Karpas-422 (cell line): ENCODE results near the gene ELL. TPM values are rescaled to one million over a fixed set of nuclear protein-coding genes. Genes with fewer than 3 reads are reported as not detected.

Source experiments
- DNase-seq: peaks from one replicate; pipeline ENCODE4 v3.0.0-alpha.2; 2015
- H2AFZ ChIP-seq: fragments of 200-600 bp; sonication (generic); 2 replicates; pipeline ENCODE4 v1.6.1; 2014; ENCODE audit warnings: antibody characterized with exemption, low read length, mixed read lengths
- H3K27ac ChIP-seq: fragments of 200-600 bp; sonication (generic); 2 replicates; pipeline ENCODE4 v1.5.1; 2014; ENCODE audit warnings: mild to moderate bottlenecking, low read length, moderate library complexity
- H3K27me3 ChIP-seq: fragments of 200-600 bp; sonication (generic); 2 replicates; pipeline ENCODE4 v1.6.1; 2014; ENCODE audit warnings: low read length, mixed read lengths
- H3K36me3 ChIP-seq: fragments of 200-600 bp; sonication (generic); 2 replicates; pipeline ENCODE4 v1.6.1; 2014; ENCODE audit warnings: low read length, mixed read lengths; ENCODE audit not compliant: insufficient read depth
- H3K4me1 ChIP-seq: fragments of 200-600 bp; sonication (generic); 2 replicates; pipeline ENCODE4 v1.6.1; 2014; ENCODE audit warnings: mild to moderate bottlenecking, low read length, mixed read lengths
- H3K4me2 ChIP-seq: fragments of 200-600 bp; sonication (generic); 2 replicates; pipeline ENCODE4 v1.6.1; 2014; ENCODE audit warnings: low read length, low read depth, mild to moderate bottlenecking; ENCODE audit not compliant: poor library complexity, severe bottlenecking
- H3K4me3 ChIP-seq: fragments of 200-600 bp; sonication (generic); 2 replicates; pipeline ENCODE4 v1.5.1; 2014; ENCODE audit warnings: mild to moderate bottlenecking, antibody characterized with exemption, low read length, mixed read lengths
- H3K79me2 ChIP-seq: fragments of 200-600 bp; sonication (generic); 2 replicates; pipeline ENCODE4 v1.6.1; 2014; ENCODE audit warnings: mild to moderate bottlenecking, low read length, mixed read lengths
- H3K9ac ChIP-seq: fragments of 200-600 bp; sonication (generic); 2 replicates; pipeline ENCODE4 v1.6.0; 2014; ENCODE audit warnings: low read length
- H3K9me2 ChIP-seq: fragments of 200-600 bp; sonication (generic), shearing (Covaris generic); replicated peaks from 2 replicates; pipeline ENCODE4 v1.6.0; 2014; ENCODE audit warnings: mild to moderate bottlenecking, low read length, moderate library complexity; ENCODE audit not compliant: insufficient read depth
- H3K9me3 ChIP-seq: fragments of 300-700, 200-600 bp; sonication (generic); 2 replicates; pipeline ENCODE4 v1.6.1; 2014; ENCODE audit warnings: low read length, mixed read lengths
- H4K20me1 ChIP-seq: fragments of 200-600 bp; sonication (generic); 2 replicates; pipeline ENCODE4 v1.6.1; 2014; ENCODE audit warnings: mild to moderate bottlenecking, antibody characterized with exemption, low read length, low read depth; ENCODE audit not compliant: insufficient read depth
- total RNA-seq: library from RNA; depleted of rRNA; stranded (reverse); fragments of >200 nt; shearing (Covaris generic); gene quantifications from 2 replicates; pipeline ENCODE4 v1.2.3, GENCODE V29; 2014; ENCODE audit warnings: low replicate concordance; rRNA removed

The ELL gene
- total RNA-seq = 10.9 and 14.8 TPM in 2 replicates

DNA sequence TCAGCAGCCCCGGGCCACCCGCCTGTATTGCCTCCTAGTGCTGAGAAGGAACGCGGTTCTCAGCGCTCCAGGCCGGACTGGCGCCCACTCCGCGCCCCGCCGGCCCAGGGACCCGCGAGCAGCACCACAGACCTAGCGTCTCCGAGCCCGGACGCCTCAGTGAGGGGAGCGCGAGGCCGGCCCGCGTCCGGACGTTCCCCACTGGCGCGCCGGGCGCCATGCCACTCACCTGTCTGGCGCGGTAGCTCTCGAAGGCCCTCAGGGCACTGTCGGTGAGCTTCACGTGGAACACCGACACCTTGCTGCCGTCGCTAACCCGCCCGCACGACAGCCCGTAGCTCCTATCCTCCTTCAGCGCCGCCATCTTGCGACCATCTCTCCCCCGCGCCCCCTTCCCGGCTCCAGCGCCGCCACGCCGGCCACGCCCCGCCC is at the start of gene ELL:
ELL (minus strand) TSS at position 379 of the 432 bp plus-strand sequence; CDS start at position 364, 15 bp downstream.
- H3K9me3 ChIP-seq = no peaks in the 10 kb centered on the region
- H3K4me3 ChIP-seq = peak within 1 kb of the TSS; percentile 83
- H3K36me3 ChIP-seq = no peaks in the 10 kb centered on the region
- peaks cover 14% of the 10 kb centered on the region for H3K4me1 ChIP-seq
- peaks cover 51% of the 10 kb centered on the region for H3K79me2 ChIP-seq
- H3K4me2 ChIP-seq = peak within 1 kb of the TSS; percentile 83
- no peak for DNase-seq
- H4K20me1 ChIP-seq = peaks cover 12% of the 10 kb centered on the region
- H3K9ac ChIP-seq = peak within 1 kb of the TSS; percentile 92
- no peak within 1 kb of the TSS; the same call in 1 of the 2 replicates for H2AFZ ChIP-seq
- no peaks in the 10 kb centered on the region for H3K27me3 ChIP-seq
- H3K27ac ChIP-seq = peak within 1 kb of the TSS; percentile 68
- H3K9me2 ChIP-seq = no peaks in the 10 kb centered on the region

DNA sequence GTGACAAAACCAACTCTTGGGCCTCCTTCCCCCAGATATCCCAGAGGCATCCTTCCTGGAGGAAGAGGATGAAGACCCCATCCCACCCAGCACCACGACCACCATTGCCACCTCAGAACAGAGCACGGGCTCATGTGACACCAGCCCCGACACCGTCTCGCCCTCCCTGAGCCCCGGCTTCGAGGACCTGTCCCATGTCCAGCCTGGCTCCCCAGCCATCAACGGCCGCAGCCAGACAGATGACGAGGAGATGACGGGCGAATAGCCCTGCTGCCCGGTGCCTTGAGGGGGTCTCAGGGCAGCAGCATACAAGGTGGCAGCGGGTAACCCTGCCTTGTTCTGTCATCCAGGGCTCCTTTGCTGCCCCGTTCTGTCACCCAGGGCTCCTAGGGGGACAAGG is 46.5 kb upstream of the ELL start:
- H3K4me2 ChIP-seq = no peak overlapping the region
- H3K27me3 ChIP-seq = no peaks in the 10 kb centered on the region
- peaks cover 17% of the 10 kb centered on the region for H3K4me1 ChIP-seq
- no peaks in the 10 kb centered on the region for H3K9me2 ChIP-seq
- DNase-seq = no peak
- H3K27ac ChIP-seq = no peak overlapping the region
- H4K20me1 ChIP-seq = peaks cover 16% of the 10 kb centered on the region
- H3K9ac ChIP-seq = no peak overlapping the region
- no peaks in the 10 kb centered on the region for H3K9me3 ChIP-seq
- H3K36me3 ChIP-seq = peaks cover 27% of the 10 kb centered on the region
- H2AFZ ChIP-seq = no peak overlapping the region
- H3K79me2 ChIP-seq = peaks cover 16% of the 10 kb centered on the region
- no peak overlapping the region for H3K4me3 ChIP-seq

DNA sequence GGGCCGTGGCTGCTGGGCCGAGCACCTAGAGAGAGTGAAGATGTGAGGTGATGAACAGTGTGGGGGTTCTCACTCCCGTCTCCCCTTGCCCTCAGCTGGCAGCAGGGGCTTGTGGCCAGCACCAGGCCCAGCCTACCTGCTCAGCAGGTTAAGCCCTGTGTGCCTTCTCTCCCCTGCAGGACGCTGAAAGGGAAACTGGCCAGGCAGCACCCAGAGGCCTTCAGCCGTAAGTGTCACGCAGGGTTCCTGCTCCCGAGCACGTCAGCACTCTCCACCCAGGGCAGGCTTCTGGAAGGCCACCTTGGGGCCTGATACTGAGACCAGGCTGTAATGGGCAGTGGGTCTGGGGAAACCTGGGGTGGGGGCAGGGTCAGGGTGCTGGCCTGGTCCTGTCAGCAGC is 45.1 kb upstream of the ELL start:
- Histone ChIP-seq H4K20me1 (peaks cover 2% of the 10 kb centered on the region; the same call in 1 of the 2 replicates), H3K4me3 (no peak overlapping the region), H3K9ac (no peak overlapping the region), H3K9me3 (no peaks in the 10 kb centered on the region), H3K4me1 (peaks cover 6% of the 10 kb centered on the region), H3K27ac (no peak overlapping the region), H3K27me3 (no peaks in the 10 kb centered on the region), H3K36me3 (peaks cover 19% of the 10 kb centered on the region), H3K4me2 (no peak overlapping the region), H2AFZ (no peak overlapping the region), H3K79me2 (peaks cover 2% of the 10 kb centered on the region), H3K9me2 (no peaks in the 10 kb centered on the region)
- DNase-seq = no peak

DNA sequence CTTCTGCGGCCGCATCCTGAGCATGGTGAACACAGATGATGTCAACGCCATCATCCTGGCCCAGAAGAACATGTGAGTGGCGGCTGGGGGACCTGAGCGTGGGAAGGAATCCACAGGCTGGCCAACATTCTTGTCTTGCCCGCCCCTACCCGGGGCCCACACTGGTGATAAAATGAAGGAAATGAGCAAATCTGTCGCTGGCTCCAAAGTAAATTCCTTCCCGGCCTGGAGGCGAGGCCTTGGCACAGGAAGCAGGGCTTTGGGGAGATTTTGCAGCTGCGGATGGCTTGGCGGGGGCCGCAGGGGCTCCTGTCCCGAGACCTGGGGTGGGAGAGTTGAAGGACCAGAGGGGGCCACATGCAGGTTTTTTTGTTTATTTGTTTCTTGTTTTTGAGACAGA is 40.2 kb upstream of the ELL start:
- peak; percentile 26 for DNase-seq
- H2AFZ ChIP-seq = no peak overlapping the region
- H3K27ac ChIP-seq = no peak overlapping the region
- H4K20me1 ChIP-seq = no peaks in the 10 kb centered on the region
- peaks cover 3% of the 10 kb centered on the region; the same call in 1 of the 2 replicates for H3K36me3 ChIP-seq
- peaks cover 33% of the 10 kb centered on the region for H3K79me2 ChIP-seq
- peaks cover 16% of the 10 kb centered on the region for H3K4me1 ChIP-seq
- H3K4me2 ChIP-seq = no peak overlapping the region
- H3K9me2 ChIP-seq = no peaks in the 10 kb centered on the region
- H3K9me3 ChIP-seq = no peaks in the 10 kb centered on the region
- H3K9ac ChIP-seq = no peak overlapping the region
- H3K4me3 ChIP-seq = no peak overlapping the region
- H3K27me3 ChIP-seq = no peaks in the 10 kb centered on the region

DNA sequence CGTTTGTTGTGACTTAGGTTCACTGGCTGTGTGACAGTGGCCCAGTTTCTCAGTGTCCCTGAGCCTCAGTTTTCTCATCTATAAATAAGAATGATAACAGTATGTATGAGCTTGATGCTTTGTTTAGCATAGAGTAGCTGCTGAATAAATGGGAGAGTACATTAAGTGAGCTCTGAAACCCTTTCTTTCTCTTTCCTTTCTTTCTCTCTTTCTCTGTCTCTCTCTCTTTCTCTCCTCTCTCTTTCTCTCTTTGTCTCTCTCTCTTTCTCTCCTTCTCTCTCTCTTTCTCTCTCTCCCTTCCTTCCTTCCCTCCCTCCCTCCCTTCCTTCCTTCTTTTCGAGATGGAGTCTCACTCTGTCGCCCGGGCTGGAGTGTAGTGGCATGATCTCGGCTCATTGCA is 37.8 kb upstream of the ELL start:
- H3K9me3 ChIP-seq = no peaks in the 10 kb centered on the region
- no peak overlapping the region for H3K27ac ChIP-seq
- peak overlapping the region; percentile 99 for H3K4me2 ChIP-seq
- H3K27me3 ChIP-seq = no peaks in the 10 kb centered on the region
- H3K4me1 ChIP-seq = peaks cover 18% of the 10 kb centered on the region
- H3K4me3 ChIP-seq = peak overlapping the region; percentile 95; the same call in 1 of the 2 replicates
- H3K9me2 ChIP-seq = no peaks in the 10 kb centered on the region
- no peaks in the 10 kb centered on the region for H3K36me3 ChIP-seq
- peak overlapping the region; percentile 93; the same call in 1 of the 2 replicates for H3K9ac ChIP-seq
- H4K20me1 ChIP-seq = no peaks in the 10 kb centered on the region
- peak; percentile 36 for DNase-seq
- peaks cover 33% of the 10 kb centered on the region for H3K79me2 ChIP-seq
- no peak overlapping the region for H2AFZ ChIP-seq

DNA sequence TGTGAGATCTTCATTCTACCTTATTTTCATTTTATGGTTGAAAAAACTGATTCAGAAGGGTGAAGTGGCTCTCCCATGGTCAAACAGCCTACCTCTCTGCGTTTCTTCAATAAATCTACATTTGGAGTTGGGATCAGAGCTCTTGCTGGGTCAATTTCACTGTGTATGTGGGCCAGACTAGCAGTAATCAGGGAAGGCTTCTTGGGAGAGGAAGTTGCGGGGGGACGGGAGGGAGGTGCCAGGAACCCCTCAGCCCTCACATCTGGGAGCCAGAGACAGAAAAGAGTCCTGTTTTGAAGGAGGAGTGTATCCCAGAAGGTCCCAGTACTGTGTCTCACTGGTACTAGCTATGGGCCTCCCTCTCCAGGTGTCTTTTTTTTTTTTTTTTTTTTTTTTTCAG is 36.7 kb upstream of the ELL start:
- peaks cover 33% of the 10 kb centered on the region for H3K79me2 ChIP-seq
- H3K4me3 ChIP-seq = peak overlapping the region; percentile 95
- no peaks in the 10 kb centered on the region for H3K9me2 ChIP-seq
- peak overlapping the region; percentile 93 for H3K9ac ChIP-seq
- DNase-seq = peak; percentile 51
- peak overlapping the region; percentile 72 for H3K27ac ChIP-seq
- H3K36me3 ChIP-seq = no peaks in the 10 kb centered on the region
- H3K9me3 ChIP-seq = no peaks in the 10 kb centered on the region
- no peaks in the 10 kb centered on the region for H4K20me1 ChIP-seq
- peak overlapping the region; percentile 99 for H3K4me2 ChIP-seq
- no peak overlapping the region for H2AFZ ChIP-seq
- H3K27me3 ChIP-seq = no peaks in the 10 kb centered on the region
- H3K4me1 ChIP-seq = peaks cover 18% of the 10 kb centered on the region

DNA sequence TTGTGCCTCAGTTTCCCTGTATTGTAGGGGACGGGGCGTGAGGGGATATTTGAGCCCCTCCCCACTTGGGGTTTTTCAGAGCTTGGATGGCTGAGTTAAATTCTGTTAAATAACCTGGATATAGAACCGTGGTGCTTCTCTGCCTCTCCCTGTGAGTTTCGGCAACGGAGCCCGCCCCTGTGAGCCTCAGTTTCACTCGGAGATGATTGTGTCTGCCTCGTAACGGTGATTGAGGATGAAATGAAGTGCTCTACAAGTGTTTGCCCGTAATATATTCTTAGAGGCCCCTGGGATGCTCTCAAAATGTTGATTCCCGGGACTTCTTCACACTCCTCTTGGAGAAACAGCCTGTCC is 36.3 kb upstream of the ELL start:
- peak; percentile 56 for DNase-seq
- Histone ChIP-seq H3K9me3 (no peaks in the 10 kb centered on the region), H3K27ac (peak overlapping the region; percentile 72), H3K9ac (peak overlapping the region; percentile 93), H3K9me2 (no peaks in the 10 kb centered on the region), H4K20me1 (no peaks in the 10 kb centered on the region), H3K36me3 (no peaks in the 10 kb centered on the region), H3K4me3 (peak overlapping the region; percentile 95), H3K4me2 (peak overlapping the region; percentile 99), H3K4me1 (peaks cover 18% of the 10 kb centered on the region), H2AFZ (no peak overlapping the region; the same call in 1 of the 2 replicates), H3K27me3 (no peaks in the 10 kb centered on the region), H3K79me2 (peaks cover 33% of the 10 kb centered on the region)

DNA sequence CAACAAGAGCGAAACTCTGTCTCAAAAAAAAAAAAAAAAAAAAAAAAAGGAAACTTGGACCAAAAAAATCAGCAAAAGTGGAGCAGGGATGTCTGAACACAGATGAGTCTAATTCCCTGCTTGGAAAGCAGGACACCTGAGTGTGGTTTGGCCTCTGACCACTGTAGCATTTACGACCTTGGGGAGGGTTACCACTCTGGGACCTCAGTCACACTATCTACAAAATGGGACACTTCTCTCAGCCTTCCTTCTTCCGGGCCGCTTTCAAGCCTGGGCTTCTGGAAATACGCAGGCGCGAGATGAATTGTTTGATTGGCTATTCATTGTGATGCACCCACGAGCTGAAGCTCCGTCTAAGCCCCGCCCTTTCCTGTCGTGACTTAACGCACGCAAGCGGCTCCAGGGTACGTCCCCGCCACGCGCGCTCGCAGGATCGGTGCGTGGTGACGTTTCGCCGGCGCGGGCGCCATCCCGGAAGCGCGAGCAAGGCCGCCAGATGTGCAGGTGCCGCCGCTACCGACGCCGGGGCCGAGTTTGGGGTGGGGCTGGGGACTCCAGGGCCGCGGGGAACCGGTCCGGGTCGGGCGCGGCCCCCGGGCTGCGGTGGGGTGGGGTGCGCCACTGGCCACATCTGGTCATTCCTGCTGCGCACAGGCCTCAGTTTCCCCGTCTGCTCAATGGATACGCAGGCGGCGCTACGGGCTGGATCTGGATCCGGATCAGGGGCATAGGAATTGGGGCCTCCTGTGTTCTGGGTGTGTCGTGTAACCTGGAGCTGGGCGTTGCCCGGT is 35.7 kb upstream of the ELL start, which contains the start of gene KXD1:
KXD1 (plus strand) TSS at position 460 of the 791 bp plus-strand sequence. CDS start 4,187 bp downstream, outside the sequence.
- DNase-seq = peak; percentile 99
- H2AFZ ChIP-seq = no peak within 1 kb of the TSS; the same call in 1 of the 2 replicates
- peak within 1 kb of the TSS; percentile 99 for H3K4me2 ChIP-seq
- no peaks in the 10 kb centered on the region for H4K20me1 ChIP-seq
- H3K27ac ChIP-seq = peak within 1 kb of the TSS; percentile 72
- peak within 1 kb of the TSS; percentile 95 for H3K4me3 ChIP-seq
- no peaks in the 10 kb centered on the region for H3K27me3 ChIP-seq
- peak within 1 kb of the TSS; percentile 93 for H3K9ac ChIP-seq
- peaks cover 33% of the 10 kb centered on the region for H3K79me2 ChIP-seq
- no peaks in the 10 kb centered on the region for H3K9me2 ChIP-seq
- H3K36me3 ChIP-seq = no peaks in the 10 kb centered on the region
- H3K9me3 ChIP-seq = no peaks in the 10 kb centered on the region
- H3K4me1 ChIP-seq = peaks cover 18% of the 10 kb centered on the region
